GM21717 (cell line): ENCODE data around the gene GDPD3.

ENCODE experiments used
- ATAC-seq: cut with Tn5 transposase; IDR thresholded peaks from one replicate; pipeline ENCODE4 v1.9.1; 2021; ENCODE audit warnings: mild to moderate bottlenecking, moderate library complexity; ENCODE audit not compliant: unreplicated experiment

GDPD3 gene, protein sequence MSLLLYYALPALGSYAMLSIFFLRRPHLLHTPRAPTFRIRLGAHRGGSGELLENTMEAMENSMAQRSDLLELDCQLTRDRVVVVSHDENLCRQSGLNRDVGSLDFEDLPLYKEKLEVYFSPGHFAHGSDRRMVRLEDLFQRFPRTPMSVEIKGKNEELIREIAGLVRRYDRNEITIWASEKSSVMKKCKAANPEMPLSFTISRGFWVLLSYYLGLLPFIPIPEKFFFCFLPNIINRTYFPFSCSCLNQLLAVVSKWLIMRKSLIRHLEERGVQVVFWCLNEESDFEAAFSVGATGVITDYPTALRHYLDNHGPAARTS

DNA sequence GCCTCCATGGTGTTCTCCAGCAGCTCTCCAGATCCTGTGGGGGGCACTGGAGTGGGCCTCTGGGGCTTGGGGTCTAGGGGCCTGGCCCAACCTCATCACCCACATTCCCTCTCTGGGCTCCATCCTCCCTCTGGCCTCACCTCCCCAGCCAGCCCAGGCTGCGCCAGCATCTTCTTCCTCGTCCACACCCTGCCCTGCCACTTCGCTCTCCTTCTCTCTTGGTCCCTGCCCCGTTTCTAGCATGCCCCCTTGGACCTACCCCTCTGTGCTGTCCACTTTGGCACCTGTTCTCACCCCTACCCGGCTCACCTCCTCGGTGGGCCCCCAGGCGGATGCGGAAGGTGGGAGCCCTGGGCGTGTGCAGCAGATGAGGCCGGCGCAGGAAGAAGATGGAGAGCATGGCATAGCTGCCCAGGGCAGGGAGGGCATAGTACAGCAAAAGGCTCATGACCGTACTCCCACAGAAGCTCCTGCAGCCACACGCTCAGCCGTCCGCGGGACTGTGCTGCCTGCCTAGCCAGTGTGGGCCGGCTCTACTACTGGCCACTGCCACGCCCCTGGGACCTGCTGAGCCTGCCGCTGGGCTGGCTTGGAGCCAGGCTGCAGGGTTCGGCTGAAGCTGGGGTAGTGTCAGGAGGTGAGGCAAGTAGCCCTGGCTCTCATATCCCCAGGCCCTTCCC, at the start of gene GDPD3:
TSS of gene GDPD3 (minus strand) at position 507 of the 680 bp plus-strand sequence. CDS start at position 448, 59 bp downstream.
- ATAC-seq: no peak

DNA sequence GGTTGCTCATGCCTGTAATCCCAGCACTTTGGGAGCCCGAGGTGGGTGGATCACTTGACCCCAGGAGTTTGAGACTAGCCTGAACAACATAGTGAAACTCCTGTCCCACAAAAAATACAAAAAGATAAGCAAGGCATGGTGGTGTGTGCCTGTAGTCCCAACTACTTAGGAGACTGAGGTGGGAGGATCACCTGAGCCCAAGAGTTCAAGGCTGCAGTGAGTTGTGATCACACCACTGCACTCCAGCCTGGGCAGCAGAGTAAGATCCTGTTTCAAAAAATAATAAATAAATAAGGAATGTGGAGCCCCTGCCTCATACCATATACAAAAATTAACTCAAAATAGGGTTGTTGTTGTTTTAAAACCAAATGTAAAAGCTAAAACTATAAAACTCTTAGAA, 43.9 kb upstream of the GDPD3 start:
- no peak for ATAC-seq

DNA sequence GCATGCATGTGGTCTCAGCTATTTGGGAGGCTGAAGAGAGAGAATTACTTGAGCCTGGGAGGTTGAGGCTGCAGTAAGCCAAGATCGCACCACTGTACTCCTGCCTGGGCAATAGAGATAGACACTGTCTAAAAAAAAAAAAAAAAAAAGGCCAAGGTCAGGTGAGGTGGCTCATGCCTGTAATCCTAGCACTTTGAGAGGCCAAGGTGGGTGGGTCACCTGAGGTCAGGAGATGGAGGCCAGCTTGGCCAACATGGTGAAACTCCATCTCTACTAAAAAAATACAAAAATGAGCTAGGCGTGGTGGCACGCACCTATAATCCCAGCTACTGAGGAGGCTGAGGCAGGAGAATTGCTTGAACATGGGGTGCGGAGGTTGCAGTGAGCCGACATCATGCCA, 41.9 kb upstream of the GDPD3 start:
- no peak for ATAC-seq

DNA sequence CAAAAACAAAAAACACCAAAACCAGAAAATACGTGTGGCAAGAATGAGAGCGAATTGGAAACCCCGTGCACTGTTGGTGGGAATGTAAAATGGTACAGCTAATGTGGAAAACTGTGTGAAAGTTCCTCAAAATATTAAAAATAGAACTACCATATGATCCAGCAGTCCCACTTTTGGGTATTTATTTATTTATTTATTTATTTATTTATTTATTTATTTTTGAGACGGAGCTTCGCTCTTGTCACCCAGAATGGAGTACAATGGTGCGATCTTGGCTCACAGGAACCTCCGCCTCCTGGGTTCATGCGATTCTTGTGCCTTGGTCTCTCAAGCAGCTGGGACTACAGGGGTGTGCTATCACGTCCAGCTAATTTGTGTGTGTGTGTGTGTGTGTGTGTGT, 39.2 kb upstream of the GDPD3 start:
- no peak for ATAC-seq

DNA sequence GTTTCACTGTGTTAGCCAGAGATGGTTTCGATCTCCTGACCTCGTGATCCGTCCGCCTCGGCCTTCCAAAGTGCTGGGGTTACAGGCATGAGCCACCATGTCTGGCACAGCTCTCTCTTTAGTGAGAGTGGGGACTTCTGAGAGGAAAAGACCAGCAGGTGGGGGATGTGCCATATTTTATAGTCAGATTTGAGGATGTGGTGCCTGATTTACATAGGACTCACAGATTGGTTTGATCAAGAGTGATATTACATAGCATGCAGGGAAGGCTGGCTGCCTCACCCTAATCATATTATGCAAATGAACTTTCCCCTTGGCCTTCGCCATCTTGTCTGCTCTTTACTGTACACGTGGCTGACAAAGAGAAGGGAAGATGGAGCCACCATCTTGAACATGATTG, 37.8 kb upstream of the GDPD3 start:
- ATAC-seq: no peak

DNA sequence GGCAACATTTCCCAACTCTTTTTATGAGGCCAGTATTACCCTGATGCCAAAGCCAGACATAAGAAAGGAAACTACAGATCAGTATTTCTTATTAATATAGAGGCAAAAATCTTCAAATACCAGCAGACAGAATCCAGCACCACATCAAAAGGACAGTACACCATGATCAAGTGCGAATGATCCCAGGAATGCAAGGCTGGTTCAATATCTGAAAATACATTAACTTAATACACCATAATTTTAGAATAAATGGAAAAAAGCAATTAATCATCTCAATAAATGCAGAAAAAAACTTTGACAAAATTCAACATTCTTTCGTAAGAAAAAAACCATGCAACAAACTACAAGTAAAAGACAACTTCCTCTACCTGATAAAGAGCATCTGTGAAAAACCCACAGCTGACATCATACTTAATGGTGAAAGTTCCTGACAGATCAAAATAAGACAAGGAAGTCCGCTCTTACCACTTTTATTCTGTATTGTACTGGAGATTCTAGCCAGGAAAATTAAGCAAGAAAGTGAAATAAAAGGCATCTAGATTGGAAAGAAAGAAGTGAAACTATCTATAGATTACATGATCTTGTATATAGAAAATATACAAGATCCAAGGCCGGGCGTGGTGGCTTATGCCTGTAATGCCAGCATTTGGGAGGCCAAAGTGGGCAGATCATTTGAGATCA, 36.1 kb upstream of the GDPD3 start:
- ATAC-seq: no peak

DNA sequence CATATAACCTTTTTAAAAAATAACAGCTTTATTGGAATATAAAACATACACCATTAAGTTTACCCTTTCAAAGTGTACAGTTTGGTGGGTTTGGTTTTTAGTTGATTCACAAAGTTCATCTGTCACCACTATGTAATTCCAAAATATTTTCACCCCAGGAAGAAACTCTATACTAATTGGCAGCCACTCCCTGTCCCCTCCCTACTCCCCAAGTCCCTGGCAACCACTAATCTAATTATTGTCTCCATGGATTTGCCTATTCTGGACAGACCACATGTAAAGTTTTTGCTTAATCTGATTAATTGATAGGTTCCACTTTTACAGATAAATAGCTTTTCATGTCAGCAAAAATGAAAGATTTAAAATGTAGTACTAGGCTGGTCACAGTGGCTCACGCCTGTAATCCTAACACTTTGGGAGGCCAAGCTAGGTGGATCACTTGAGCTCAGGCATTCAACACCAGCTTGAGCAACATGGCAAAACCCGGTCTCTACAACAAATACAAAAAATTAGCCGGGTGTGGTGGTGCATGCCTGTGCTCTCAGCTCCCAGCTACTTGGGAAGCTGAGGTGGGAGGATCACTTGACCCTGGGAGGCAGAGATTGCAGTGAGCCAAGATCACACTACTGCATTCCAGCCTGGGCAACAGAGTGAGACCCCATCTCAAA, 34.6 kb upstream of the GDPD3 start:
- ATAC-seq: no peak

DNA sequence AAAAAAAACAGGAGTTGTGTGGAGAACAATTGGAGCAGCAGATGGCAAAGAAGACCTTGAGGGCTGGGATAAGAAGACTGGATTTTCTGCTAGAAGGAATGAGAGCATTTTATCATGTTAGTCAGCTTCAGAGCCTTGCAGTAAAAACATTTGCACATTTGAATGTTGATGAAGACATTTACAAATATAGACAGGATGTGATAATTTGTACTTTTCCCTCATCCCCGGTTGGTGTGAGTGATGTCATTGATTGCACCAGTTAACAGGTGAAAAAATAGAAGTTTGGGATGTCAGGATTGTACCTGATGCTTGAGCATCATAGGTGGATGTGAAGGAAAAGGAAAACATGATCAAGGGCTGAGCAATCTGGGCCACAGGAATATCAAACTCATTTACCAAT, 32.3 kb upstream of the GDPD3 start:
- ATAC-seq: no peak

DNA sequence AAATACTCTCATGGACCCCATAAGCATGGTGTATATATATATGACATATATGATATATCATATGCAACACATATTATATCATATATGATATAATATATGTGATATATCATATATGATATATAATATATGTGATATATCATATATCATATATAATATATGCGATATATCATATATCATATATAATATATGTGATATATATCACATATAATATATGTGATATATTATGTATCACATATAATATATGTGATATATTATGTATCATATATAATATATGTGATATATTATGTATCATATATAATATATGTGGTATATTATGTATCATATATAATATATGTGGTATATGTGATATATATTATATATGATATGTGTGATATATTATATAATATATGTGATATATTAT, 31.6 kb upstream of the GDPD3 start:
- no peak for ATAC-seq

DNA sequence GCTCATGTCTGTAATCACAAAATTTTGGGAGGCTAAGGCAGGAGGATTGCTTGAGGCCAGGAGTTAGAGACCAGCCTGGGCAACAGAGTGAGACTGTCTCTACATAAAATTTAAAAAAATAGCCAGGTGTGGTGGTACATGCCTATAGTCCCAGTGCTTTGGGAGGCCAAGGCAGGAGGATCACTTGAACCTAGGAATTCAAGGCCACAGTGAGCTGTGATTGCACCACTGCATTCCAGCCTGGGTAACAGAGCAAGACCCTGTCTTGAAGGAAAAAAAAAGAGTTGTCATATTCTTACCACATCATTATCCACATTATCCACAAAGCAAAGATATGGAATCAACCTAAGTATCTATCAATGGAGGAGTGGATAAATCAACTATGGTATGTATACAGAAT, 30.7 kb upstream of the GDPD3 start:
- ATAC-seq: no peak

DNA sequence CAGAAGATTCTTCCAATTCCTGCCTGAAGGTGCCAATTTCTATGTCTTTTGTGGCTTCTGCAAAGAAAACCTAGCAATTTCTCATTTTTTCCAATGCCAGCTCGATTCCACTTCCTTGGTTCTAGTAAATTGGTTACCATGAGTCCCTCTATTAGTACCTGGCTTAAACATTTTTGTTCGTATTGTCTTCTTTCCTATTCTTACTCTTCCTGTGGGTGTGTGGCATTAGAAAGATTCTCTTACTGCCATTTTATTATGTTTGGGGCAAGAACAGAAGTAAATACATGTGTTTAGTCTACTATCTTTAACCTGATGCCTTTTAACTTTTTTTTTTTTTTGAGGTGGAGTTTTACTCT, 30.0 kb upstream of the GDPD3 start:
- ATAC-seq: no peak

DNA sequence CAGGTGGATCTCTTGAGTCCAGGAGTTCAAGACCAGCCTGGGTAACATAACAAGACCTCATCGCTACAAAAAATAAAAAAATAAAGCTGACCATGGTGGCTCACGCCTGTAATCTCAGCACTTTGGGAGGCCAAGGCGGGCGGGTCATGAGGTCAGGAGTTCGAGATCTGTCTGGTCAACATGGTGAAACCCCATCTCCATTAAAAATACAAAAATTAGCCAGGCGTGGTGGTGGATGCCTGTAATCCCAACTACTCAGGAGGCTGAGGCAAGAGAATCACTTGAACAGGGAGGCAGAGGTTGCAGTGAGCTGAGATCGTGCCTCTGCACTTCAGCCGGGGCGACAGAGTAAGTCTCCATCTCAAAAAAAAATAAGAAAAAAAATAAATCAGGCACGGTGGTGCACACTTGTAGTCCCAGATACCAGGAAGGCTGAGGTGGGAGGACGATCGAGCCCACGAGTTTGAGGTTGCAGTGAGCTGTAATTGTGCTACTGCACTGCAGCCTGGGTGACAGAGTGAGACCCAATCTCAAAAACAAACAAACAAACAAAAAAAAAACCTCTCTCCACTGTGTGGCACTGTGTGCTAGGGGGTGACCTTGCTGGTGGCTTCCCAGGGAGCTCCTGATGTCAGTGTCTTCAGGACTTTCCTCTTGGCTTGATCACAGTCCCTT, 29.5 kb upstream of the GDPD3 start:
- no peak for ATAC-seq

DNA sequence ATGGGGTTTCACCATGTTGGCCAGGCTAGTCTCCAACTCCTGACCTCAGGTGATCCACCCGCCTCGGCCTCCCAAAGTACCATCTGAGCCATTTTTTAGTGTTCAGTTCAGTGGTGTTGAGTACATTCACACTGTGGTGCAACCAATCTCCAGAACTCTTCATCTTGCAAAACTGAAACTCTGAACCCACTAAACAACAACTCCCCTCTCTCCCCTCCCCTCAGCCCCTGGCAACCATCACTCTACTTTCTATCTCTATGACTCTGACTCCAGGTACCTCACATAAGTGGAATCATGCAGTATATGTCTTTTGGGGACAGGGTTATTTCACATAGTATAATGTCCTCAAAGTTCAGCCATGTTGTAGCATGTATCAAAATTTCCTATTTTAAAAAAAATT, 28.4 kb upstream of the GDPD3 start:
- no peak for ATAC-seq

DNA sequence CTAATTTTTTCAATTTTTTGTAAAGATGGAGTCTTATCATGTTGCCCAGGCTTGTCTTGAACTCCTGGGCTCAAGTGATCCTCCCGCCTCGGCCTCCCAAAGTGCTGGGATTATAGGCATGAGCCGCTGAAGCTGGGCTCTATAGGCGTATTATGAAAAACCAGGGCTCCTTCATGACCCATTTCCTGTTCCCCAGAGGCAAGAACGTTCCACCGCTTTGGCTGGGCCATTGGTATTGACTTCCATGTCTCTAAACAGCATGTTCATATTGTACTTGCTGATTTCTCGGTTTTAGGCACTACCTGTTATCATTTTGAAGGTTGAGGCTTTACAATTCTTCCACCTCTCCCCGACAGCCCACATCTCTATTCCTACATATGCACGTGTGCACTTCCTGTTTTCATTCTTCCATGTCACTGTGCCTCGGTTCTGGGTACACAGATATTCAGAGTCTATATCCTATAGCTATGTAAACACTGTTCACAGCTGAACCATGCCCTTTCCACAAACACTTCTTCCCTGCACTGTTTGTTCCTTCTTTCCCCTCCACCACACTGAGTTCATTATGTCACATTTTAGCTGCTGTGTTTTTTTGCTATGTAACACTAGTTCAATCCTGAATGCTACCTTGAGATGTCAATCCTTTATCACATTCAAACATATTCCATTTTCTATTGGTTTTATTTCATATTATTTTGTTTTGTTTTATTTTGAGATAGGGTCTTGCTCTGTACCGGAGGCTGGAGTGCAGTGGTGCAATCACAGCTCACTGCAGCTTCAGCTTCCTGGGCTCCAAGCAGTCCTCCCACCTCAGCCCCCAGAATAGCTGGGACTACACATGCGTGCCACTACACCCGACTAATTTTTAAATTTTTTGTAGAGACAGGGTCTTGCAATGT, 26.5 kb upstream of the GDPD3 start:
- ATAC-seq: no peak

DNA sequence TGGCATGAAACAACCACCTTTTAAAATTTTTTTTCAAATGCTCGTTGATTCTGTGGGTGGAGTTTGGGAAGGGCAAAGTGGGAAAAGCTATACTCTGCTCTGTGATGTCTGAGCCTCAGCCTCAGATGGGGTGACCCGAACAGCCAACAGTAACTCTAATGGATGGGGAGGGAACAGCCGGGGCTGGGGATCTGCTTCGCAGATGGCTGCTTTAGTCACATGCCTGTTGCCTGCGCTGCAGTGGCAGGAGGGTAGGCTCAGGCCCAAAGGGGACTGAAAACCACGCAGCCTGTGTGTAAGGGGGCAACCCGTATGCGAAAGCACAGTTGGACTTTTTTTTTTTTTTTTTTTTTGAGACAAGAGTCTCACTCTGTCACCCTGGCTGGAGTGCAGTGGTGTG, 24.6 kb upstream of the GDPD3 start:
- ATAC-seq: no peak

DNA sequence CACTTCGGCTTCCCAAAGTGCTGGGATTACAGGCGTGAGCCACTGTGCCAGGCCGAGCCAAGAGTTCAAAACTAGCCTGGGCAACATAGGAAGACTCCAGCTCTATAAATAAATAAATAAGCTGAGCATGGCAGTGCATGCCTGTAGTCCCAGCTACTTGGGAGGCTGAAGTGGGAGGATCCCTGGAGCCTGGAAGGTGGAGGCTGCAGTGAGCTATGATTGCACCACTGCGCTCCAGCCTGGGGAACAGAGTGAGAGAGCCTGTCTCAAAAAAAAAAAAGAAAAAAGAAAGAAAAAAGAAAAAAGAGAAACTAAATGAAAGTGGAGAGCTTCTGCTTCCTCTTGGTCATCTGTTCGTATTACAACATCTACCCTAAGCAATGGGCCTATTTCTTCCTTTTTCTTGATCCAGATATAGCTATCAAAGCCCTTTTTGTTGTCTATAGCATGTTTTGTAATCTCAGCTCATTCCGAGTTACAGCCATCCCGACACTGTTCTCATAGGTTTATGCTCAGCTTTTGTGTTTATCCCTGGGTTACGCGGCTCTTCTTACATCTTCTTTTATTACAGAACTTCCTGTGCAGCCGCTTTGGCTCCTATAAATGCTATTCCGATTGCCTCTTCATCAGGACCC, 23.8 kb upstream of the GDPD3 start:
- ATAC-seq: no peak

DNA sequence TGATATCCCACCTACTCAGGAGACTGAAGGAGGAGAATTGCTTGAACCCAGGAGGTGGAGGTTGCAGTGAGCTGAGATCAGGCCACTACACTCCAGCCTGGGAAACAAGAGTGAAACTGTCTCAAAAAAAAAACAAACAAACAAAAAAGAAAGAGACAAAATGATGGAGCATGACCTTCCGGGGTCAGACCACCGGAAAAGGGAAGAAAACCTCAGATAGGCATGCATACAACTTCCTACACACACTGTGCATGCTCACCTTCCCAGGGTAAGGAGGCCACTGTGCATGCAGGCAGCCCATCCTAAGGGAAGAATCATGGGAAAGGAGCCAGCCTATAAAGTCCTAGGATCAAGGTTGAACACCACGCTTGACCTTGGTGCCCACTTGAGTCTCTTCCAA, 19.3 kb upstream of the GDPD3 start:
- ATAC-seq: no peak

DNA sequence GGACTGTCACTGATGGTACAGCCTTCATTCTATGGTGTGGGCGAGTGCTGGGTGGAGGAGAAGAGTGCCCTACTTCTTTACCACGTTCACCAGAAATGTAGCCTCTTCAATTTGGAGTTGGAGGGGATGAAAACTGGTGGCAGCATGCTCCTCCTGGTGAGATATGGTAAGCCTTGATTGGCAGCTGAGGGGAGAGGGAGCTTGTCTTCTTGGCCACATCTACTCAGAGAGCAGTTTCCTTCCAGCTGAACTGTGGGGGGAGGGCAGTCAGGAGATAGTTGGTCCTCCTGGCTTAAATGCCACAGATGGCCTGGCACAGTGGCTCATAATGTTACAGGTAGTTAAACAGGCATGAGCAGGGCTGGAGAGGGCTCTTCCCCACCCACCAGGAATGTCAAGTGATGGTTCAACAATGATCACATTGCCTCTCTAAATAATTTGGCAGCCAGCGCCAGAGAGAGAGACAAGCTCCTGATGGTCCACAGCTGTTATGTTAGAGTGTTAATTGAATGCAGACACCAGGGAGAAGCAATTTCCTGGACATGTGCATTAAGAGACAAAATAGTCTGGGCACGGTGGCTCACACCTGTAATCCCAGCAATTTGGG, 18.6 kb upstream of the GDPD3 start:
- ATAC-seq: no peak

DNA sequence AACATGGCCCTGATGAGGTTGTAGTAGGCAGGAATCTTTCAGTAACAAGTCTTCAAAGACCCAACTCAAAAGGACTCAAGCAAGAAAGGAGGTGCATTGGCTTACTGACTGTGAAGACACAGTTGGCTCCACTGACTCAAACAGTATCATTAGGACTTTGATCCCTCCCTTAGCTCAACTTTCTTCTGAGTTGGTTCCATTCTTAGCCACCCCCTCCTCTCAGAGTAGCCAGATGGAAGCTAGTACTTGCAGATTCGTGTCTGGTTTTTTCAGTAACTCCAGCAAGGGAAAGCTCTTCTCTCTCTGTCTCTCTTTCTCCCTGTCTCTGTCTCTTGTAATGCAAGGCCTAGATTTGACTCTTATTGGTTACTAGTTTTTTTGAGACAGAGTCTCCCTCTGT, 14.7 kb upstream of the GDPD3 start:
- no peak for ATAC-seq
